HuH-7 (cell line): ENCODE results near the gene ST6GALNAC6.
"Not testable (repeated sequence)": the region's sequence is repeated elsewhere in the genome, so short reads cannot be mapped to it uniquely, and the experiment has no call there.

ENCODE experiments used
- DNase-seq: peaks from one replicate; pipeline ENCODE4 v3.0.0; 2011; ENCODE audit warnings: low spot score

The ST6GALNAC6 gene

GRCh38 chr9:127854960-127855359, 44.4 kb downstream of the ST6GALNAC6 start:
- no peak for DNase-seq

GRCh38 chr9:127854184-127854806, 45.1 kb downstream of the ST6GALNAC6 start, which contains the start of gene ENG:
Gene ENG (minus strand): TSS chr9:127854658. CDS start chr9:127854355, 303 bp downstream.
- no peak for DNase-seq

GRCh38 chr9:127853312-127854183, 45.9 kb downstream of the ST6GALNAC6 start:
- DNase-seq: no peak

- DNase-seq: no peak
These were observed 46.6 kb downstream of the ST6GALNAC6 start for GRCh38 chr9:127852829-127853228.

GRCh38 chr9:127850286-127850830, 49.0 kb downstream of the ST6GALNAC6 start:
- no peak for DNase-seq

- DNase-seq: no peak
These were observed 50.5 kb downstream of the ST6GALNAC6 start for GRCh38 chr9:127848756-127849504.

- DNase-seq: no peak
These were observed 51.3 kb downstream of the ST6GALNAC6 start for GRCh38 chr9:127847833-127848755.

GRCh38 chr9:127847178-127847510, 52.3 kb downstream of the ST6GALNAC6 start:
- DNase-seq: no peak

GRCh38 chr9:127846443-127847177, 52.8 kb downstream of the ST6GALNAC6 start:
- DNase-seq: no peak

GRCh38 chr9:127845619-127846018, 53.8 kb downstream of the ST6GALNAC6 start:
- DNase-seq: not testable (repeated sequence)

- no peak for DNase-seq
These were observed 54.5 kb downstream of the ST6GALNAC6 start for GRCh38 chr9:127844821-127845359.

- no peak for DNase-seq
These were observed 58.1 kb downstream of the ST6GALNAC6 start for GRCh38 chr9:127841087-127841835.

- no peak for DNase-seq
These were observed 60.9 kb downstream of the ST6GALNAC6 start for GRCh38 chr9:127838375-127839078.

- no peak for DNase-seq
These were observed 62.1 kb downstream of the ST6GALNAC6 start for GRCh38 chr9:127837346-127837745.

GRCh38 chr9:127836561-127836960, 62.8 kb downstream of the ST6GALNAC6 start:
- DNase-seq: not testable (repeated sequence)

GRCh38 chr9:127835991-127836516, 63.3 kb downstream of the ST6GALNAC6 start:
- DNase-seq: no peak
